NCI-H2107 (cell line): ENCODE results near the gene RPL27.
"Not testable (repeated sequence)": the region's sequence is repeated elsewhere in the genome, so short reads cannot be mapped to it uniquely, and the experiment has no call there.

Experiments
- DNase-seq: peaks from one replicate; lab custom pipeline; 2025; lab: John Stamatoyannopoulos, UW

RPL27 gene

GRCh38 chr17:42997984-42998938 lies at the start of gene RPL27:
Gene RPL27, plus strand, starts transcription at chr17:42998419. Its CDS starts 332 bp downstream, at chr17:42998751.
- peak; percentile 97 for DNase-seq

DNA sequence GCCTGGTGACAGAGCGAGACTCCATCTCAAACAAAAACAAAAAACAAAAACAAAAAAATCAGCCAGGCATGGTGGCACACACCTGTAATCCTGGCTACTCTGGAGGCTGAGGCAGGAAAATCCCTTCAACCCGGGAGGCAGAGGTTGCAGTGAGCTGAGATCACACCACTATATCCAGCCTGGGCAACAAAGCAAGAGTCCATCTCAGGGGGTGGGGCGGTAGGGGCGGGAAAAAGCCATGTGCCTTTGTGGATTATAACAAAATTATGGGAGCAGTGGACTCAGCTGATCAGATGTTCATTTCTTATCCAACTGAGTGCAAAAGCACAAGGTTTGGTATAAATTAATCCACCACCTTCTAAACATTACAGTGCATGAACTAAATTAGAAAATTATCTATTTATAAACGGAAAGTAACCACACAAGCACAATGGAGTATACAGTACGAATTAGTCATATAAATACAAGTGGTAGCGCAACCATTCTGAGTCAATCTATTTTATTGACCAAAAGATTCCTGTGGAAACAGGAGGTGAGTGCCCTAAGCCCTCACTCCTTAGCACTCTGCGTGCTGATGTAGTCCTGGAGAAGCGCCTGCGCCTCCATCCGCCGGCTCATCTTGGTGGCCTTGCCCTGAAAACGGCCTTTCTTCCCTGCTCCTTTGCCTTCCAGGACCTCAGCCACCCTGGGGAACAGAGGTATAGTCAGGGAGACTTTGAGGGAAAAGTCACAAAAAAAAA lies 48.0 kb upstream of the RPL27 start:
- no peak for DNase-seq

GRCh38 chr17:42953669-42954068 lies 44.5 kb upstream of the RPL27 start:
- no peak for DNase-seq

DNA sequence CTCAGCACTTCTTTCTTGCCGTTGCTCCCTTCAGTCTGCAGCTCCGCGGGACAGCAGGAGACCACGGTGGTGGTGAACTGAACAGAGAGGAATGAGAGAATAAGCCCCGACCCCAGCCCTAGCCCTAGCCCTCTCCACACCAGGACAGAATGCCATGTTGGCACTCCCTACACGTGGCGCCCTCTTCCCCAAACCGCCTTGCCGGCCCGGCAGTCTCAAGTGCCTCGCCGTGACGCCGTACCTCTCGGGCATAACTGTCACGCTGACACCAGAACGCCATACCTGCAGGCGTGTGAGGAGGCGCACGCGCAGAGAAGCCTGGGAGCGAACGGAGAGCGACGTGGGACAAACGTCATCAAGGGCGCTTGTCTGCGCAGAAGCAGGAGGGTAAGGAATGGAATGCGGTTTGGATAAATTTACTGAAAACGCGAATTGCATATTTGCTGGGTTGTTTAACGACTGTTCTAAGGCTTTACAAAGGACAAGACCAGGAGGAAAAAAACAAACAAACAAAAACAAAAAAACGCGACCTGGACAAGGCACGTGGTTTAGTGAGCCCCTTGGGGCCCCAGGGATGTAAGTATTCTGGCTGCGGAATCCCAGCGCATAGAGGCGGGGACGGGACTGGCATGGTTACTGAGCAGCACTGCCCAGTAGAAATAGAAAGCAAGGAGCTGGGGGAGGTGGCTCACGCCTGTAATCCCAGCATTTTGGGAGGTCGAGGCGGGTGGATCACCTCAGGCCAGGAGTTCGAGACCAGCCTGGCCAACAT lies 33.9 kb upstream of the RPL27 start, which contains the start of gene AARSD1:
Gene AARSD1 (minus strand): TSS at position 294 of the 772 bp plus-strand sequence. CDS start 14 bp downstream, at position 280.
- DNase-seq: peak; percentile 70

GRCh38 chr17:42967925-42968324 lies 30.3 kb upstream of the RPL27 start:
- DNase-seq: no peak

- DNase-seq: no peak
These were observed 29.1 kb upstream of the RPL27 start for GRCh38 chr17:42969001-42969581.

GRCh38 chr17:42971589-42971988 lies 26.6 kb upstream of the RPL27 start:
- no peak for DNase-seq

DNA sequence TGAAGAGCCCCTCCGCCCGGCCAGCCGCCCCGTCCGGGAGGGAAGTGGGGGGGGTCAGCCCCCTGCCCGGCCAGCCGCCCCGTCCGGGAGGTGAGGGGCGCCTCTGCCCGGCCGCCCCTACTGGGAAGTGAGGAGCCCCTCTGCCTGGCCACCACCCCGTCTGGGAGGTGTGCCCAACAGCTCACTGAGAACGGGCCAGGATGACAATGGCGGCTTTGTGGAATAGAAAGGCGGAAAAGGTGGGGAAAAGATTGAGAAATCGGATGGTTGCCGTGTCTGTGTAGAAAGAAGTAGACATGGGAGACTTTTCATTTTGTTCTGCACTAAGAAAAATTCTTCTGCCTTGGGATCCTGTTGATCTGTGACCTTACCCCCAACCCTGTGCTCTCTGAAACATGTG lies 24.9 kb upstream of the RPL27 start:
- DNase-seq: not testable (repeated sequence)

DNA sequence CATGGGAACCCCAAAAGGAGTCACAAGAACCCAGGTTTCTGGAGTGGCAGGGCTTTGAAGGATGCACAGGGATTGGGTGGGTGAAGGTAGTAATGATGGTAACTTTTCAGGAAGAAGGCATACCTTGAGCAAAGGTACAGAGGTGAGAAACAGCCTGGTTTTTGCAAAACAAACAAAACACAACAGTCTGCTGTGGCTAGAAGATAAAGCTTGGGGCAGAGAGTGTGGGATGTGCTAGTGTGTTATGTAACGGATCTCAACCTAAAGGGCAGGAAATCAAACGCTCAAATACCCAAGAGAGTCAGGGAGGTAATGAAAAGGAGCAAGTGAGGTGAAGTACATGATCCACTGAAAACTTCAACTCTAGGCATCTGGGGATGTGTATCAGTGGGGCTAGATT lies 23.0 kb upstream of the RPL27 start:
- no peak for DNase-seq

DNA sequence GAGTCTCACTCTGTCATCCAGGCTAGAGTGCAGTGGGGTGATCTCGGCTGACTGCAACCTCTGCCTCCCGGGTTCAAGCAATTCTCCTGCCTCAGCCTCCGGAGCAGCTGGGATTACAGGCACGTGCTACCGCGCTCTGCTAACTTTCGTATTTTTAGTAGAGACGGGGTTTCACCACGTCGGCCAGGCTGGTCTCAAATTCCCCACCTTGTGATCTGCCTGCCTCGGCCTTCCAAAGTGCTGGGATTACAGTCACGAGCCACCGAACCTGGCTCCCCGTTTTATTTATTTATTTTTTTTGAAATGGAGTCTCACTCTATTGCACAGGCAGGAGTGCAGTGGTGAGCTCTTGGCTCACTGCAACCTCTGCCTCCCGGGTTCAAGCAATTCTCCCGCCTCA lies 22.5 kb upstream of the RPL27 start:
- not testable (repeated sequence) for DNase-seq

DNA sequence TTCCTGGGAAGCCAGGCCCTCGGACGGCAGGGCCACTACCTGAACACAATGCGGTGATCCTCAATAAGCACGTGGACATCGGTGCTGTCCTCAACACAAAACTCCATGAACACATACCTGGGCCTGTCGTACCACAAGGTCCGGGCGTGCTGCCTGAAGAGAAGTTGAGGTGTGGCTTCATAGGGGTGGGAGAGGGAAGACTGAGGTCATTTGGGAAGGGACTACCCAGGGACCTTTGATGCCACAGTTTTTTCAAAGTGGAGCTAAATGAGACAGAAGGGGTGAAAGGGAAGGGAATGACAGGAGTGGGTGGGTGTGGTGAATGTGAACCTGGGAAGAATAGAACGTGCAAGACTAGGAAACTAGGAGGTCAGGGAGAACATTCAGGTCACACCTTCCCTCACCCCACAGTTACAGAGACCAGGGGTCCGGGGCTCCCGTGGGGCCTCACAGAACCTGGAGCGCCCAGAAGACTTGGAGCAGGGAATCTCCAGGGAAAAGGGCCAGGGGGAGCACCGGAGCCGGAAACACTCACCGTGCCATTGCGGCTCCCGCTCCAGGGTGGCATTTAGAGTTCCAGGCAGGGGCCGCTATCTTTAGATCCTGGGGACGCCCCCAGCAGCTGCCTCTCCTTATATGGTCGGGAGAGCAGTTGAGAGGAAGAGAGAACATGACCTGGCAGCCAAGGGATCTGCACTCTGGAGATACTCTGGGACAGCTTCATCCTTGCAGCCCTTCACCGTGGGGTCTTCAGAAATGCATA lies 18.5 kb upstream of the RPL27 start, which contains the start of gene PTGES3L:
Gene PTGES3L (minus strand): TSS at position 570 of the 763 bp plus-strand sequence. CDS start 27 bp downstream, at position 543.
- peak; percentile 31 for DNase-seq

DNA sequence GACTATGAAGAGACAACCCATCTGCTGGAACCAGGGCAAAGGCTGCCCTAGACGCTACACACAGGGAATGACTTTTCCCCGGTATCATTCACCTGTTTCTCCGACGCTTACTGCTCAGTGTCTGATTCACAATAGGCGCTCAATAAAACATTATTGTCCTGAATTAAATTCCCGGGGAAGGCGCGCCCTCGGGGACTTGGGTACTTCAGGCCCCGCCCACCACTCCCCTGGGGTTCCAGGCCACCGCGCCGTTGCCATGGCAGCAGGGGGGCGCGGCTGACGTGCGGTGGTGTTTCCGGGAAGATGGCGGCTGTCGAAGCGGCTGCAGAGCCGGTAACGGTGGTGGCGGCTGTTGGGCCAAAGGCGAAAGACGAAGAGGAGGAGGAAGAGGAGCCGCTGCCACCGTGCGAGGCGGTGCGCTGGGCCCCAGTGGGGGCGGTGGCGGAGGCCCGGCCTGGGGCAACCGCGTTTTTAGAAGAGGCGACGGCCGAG lies 17.9 kb upstream of the RPL27 start, which contains the start of gene RUNDC1:
Gene RUNDC1 (plus strand): TSS at position 292 of the 492 bp plus-strand sequence. CDS start 12 bp downstream, at position 304.
- peak; percentile 88 for DNase-seq

- DNase-seq: peak; percentile 13
These were observed 17.3 kb upstream of the RPL27 start for GRCh38 chr17:42980766-42981397.

GRCh38 chr17:42982266-42982665 lies 16.0 kb upstream of the RPL27 start:
- no peak for DNase-seq

GRCh38 chr17:42985225-42985624 lies 13.0 kb upstream of the RPL27 start:
- DNase-seq: no peak

DNA sequence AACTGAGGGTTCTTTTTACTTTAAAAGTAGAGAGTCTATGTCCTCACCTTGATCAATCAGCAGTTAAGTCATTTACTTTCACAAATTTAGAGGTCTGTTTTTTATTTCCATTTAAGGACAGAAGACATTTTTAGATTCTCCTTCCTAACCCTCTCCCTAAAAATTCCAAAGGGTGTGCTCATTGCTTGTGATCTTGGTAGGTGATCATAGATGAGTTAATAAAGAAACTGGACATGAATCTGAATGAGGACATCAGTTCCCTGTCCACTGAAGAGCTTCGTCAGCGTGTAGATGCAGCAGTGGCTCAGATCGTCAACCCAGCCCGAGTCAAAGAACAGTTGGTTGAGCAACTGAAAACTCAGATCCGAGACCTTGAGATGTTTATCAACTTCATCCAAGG lies 9.1 kb upstream of the RPL27 start:
- DNase-seq: no peak

GRCh38 chr17:42989726-42990652 lies 8.2 kb upstream of the RPL27 start:
- DNase-seq: no peak

DNA sequence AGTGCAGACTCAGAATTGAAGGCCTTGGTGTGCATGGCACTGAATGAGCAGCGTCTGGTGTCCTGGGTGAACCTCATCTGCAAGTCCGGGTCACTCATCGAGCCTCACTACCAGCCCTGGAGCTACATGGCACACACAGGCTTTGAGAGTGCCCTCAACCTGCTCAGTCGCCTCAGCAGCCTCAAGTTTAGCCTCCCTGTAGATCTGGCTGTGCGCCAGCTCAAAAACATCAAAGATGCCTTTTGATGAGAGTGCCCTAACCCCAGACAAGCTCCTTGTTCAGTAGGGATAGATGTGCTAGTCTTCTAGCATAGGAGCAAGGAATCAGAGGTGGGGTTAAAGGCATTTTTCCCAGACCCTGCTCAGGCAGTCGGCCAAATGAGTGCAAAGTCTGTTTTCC lies 6.7 kb upstream of the RPL27 start:
- no peak for DNase-seq

GRCh38 chr17:42992872-42993271 lies 5.3 kb upstream of the RPL27 start:
- no peak for DNase-seq
